Smooth muscle cell of the brain vasculature (primary cell): ENCODE data around the gene ADAT3.

Experiments used
- DNase-seq: peaks from one replicate; pipeline ENCODE4 v3.0.0-alpha.2; 2012; ENCODE audit warnings: low read depth, low spot score

Gene ADAT3

DNA sequence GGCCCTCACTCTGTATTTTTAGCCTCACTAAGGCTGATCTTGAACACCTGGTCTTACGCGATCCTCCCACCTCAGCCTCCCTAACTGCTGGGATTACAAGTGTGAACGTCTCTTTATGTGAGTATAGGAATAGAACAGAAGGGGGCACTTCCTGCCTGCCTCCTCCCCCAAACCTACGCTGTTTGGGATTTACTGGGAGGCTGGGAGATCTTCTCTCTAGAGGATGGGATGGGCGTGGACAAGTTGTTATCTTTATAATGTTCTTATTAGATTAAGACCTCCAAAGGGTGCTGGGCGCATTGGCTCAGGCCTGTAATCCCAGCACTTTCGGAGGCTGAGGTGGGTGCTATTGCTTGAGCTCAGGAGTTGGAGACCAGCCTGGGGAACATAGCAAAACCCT, 32.9 kb downstream of the ADAT3 start:
- DNase-seq: no peak

DNA sequence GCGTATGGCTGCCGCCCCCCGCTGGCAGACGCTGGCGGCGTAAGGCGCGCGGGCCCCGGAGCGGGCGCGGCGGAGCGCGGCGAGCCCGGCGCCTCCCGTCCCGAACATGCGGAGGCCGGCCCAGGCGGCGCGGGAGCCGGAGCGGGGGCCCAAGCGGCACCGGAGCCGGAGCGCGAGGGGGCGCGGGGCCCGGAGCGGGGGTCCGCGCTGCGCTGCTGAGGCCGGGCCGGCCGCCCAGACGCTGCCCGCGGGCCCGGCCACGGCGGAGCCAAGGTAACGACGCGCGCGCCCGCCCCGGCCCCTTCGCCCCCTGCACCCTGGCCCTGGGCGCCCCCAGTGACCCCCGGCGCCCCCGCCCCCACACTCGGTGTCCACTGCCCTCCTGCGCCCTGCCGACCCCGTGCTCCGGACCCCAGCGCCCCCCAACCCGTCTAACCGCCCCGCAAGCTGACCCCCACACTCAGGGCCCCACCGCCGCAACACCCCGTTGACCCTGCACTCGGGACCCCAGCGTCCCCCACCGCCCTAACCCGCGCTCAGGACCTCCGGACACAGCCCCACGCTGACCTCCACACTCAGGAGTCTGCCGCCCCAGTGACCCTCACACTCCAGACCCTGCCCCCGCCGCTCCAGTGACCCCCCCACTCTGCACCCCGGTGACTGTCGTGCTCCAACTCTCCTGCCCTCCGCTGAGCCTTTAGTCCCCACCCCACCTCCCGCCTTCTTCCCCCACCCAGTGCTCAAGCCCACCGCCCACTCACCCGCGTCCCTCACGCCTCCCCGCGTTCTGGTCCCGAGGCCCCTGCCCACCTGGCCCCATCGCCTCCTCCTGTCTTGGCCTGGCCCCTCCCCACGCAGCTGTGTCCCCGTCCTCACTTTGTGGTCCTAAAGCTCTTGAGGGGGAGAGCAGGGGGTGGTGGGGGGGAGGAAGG, 36.2 kb downstream of the ADAT3 start, which contains the start of gene CSNK1G2:
Gene CSNK1G2 (plus strand): TSS at position 27 of the 932 bp plus-strand sequence. CDS start 28,601 bp downstream, outside the sequence.
- no peak for DNase-seq

DNA sequence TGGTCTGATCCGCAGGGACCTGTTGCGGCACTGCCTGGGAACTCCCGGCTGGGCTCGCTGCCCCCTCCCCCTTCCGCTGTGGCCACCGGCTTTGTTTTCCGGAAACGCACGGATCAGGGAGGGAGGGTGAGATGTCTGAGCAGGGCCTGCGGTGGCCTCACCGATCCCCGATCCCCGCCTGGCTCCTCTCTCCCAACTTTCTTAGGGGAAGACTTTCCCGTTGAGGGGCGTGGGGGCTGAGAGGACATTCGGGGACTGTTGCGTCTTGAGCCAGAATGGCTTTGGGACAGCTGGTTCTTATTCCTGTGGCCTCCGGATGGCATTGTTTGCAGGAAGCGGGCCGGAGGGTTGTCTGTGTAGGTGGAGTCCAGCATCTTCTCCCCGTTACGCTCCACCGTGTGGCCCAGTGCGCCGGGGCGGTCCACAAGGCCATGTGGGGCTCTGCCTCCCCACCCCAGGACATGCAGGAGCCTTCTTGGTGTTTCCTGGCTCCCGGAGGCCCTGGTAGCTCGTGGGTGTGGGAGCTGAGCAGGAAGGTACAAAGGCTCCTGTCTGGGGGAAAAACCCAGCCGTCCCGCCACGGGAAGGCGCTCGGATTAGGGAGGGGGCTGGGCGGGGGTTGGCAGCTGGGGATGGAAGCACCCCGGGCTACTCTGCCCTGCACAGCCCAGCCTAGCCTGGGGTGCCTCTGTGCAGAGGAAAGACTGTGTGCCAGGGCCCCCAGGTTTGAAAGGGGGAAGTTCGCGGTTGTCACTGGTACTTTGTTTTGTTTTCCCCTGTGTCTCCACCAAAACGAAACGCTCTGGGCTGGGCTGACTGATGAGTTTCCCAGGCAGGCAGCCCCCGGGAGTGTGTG, 37.1 kb downstream of the ADAT3 start:
- no peak for DNase-seq

DNA sequence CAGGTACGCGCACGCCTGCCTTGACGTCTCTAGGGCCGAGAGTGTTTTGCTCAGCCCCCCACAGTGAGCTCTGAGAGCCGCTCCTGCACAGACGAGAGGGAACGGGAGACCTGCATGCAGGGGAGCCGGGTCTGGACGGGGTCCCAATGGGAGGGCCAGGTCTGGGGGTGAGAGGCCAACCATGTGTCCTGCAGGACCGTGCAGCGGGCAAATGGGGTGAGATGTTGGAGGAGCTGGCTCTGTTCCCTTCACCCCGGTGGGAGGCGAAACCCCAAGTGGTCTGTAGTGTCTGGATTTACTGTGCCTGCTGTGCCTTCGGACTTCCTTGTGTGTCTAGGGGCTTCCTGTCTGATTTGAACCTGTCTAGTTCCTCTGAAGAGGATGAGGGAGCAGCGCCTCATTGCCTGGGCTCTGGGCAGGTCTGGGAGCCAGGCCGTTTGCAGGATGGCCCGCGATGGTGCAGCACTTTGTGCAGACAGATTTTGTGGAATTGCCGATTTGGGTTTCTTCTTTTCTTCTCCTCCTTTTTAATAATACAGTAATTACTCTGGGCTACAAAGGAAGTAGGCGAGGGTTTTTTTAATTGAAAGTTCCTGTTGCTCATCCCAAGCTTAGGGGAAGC, 37.8 kb downstream of the ADAT3 start:
- no peak for DNase-seq

DNA sequence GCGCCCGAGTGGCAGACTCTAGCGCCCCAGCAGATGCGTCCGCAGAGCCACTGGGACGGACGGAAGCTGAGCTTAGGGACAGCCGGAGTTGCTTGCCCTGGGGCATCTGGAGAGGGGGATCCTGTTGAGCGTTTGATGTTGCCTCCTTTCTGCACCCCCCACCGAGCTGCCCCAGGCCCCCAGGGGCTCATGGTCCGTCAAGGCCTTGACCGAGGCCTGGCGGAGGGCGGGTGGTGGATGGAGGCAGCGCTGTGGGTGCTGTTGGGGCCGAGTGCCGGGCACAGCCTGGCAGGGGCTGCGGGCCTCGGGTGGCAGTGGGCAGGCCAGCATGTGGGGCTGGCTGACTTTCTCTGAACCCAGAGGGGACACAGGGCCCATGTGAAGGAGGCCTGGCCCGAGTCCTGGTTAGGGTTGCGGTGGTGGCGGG, 38.5 kb downstream of the ADAT3 start:
- DNase-seq: no peak

DNA sequence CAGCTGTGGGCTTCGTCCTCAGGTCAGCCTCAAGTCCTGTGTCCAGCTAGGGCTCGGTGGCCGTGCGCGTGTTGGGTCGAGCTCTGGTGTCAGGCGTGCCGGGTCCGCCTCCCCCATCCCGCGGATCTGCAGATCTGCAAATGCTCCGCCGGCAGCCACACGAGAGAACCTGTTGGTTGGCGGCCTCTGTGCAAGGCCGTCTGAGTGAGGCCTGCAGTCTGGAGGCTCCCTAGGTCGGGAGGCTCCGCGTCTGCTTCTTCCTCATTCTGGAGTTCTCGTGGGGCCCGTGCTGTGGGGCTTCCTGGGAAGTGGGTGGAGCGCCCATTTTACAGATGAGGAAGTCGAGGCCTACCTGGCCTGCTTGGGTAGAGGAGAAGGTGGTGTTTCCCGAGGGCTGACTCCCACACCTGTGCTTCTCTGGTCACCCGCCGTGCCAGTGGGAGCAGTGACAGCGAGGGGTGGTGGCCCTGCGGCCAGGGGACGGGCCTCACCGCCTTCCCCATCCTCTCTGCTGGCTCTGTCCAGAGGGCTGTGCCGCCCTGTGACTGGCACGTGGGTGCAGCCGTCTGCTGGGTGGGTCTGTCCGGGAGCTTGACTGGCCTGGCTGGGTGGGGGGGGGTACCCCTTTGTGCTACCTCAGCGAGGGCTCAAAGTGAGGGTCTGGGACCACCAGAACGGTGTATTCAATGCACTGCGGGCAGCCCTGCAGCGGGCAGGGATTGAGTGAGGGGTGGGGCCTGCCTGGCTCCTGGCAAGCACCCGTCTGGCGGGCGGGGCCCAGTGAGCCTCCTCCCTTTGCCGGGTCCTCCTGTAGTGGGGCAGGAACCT, 39.1 kb downstream of the ADAT3 start:
- no peak for DNase-seq

DNA sequence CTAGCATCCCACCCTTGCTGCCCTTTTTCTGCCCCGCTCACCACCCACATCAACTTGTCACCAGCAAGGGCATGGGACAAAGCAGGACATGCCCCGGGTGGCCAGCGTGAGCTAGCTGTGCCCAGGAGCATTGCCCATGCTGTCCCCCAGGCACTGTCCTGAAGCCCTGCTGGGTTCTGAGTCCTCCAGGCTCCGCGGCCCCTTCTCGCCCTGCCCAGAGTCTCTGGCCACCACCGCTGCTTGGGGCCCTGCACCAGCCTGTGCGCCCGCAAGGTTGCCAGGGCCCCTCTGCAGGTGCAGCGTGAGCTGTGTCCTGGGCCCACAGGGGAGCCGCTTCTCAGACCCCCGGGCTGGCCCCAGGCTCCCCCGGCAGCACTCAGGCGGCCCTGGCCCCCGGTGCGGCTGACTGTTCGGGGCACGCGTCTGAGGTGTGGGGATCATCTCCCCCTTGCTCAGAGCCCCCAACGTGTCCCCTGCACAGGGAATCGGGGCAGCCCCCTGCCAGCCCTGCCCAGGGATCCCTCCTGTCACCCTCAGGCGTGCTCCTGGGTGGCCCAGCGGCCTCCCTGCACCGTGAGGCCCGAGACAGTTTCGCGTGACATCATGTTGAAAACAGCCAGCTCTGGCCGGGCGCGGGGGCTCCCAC, 39.8 kb downstream of the ADAT3 start:
- DNase-seq: no peak

DNA sequence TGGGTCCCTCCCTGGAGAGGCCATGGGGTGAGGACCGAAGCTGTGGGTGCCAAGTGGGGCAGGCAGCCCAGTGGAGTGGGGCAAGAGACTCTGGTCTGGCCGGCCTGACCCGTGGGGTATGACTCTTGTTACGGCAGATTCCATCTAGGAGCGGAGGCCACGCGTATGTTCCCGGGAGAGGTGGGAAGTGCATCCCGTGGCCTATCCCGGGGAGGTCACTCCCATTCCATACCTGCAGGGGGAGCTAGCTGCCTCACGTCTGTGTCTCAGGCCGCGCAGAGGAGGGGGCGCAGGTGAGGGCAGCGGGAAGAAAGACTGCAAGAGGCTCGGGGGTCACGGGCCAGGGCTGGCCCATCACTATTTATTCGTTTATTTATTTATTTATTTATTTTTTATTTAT, 40.7 kb downstream of the ADAT3 start:
- no peak for DNase-seq

DNA sequence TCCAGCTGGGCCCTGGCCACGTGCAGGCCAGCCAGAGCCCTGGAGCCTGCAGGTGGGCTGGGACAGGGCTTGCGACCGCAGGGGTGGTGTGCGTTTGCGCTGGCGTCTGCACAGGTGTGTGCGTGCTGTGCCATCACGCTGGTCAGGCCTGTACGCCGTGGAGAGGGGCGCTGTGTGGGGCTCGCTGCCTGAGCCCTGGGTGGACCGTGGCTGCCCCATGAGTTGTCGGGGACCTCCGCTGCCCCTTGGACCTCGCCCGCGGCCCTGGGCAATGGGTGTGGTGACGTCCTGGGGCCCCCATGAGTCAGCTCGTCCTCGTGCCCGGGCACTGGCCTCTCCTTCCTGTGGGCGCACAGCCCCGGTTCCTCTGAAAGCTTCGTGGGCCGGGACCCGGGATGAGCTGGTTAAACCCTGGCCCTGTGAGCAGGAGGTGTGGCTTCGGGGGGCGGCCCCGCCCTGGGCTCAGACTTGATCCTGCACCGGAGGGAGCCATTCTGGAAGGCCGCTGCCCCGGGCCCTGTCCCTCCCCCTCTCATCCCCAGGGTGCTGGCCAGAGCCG, 42.5 kb downstream of the ADAT3 start:
- DNase-seq: no peak

DNA sequence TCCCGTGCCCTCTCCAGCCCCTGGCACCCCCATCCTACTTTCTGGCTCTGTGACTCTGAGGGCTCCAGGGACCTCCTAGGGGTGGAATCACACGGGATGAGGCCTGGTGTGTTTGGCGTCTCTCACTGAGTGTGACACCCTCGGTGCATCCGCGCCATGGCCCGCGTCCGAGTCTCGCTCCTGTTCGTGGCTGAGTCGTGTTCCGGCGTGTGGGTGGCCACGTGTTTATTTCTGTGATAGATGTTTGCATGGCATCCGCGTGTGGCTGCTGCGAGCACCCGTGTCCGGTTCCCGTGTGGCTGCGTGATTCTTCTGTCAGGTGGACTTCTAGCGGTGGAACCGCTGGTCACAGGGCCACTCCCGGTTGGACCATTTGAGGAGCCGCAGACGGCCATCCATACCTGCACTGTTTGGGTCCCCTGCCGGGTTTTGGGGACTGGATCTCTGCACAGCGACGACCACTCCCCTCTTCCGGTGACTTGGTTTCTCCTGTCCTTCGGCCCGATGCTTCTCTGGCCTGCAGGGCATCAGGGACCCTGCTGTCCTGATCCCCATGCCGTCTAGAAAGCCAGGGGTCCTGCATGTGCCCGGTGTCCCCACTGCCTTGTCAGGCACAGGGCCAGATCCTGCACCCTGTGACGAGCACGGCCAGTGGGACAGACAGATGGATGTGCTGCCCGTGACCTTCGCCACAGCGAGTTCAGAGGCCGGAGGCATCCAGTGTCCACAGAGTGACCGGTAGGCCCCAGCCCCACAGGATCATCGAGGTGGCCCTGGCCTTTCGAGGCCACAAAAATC, 44.3 kb downstream of the ADAT3 start:
- no peak for DNase-seq

DNA sequence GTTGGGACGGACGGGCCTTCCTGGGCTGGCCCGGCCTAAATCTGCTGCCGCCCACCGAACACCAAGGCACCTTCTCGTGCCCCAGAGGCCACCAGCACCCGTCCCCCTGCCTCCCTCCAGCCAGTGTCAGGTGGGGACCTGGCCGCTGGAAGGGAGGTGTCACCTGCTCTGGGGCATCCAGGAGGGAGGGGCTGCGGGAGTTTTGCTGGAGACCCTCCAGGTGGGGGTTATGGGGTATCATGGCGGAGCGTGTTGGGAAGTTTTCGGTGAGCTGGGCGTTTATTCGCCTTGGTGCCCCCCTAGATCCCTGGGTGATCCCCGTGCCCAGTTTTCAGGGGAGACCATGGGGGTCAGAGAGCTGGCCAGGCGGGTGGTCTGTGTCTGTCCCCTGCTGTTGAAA, 45.4 kb downstream of the ADAT3 start:
- DNase-seq: no peak

DNA sequence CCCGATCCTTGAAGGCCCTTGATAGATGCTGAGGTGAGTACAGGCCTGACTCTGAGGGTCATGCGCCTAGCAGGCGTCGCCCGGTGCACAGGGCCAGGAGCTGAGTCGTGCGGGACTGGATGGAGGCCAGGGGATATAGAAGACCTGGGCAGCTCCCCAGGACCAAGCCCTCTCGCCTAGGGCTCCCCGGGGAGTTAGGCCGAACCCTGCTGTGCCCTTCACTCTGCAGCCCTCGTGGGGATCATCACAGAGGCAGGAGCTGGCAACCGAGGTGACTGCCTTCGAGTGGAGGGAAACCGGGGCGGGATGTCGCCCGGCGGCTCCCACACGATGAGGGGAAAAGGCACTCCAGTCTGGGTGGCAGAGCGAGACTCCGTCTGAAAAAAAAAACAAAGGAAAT, 47.4 kb downstream of the ADAT3 start:
- no peak for DNase-seq

DNA sequence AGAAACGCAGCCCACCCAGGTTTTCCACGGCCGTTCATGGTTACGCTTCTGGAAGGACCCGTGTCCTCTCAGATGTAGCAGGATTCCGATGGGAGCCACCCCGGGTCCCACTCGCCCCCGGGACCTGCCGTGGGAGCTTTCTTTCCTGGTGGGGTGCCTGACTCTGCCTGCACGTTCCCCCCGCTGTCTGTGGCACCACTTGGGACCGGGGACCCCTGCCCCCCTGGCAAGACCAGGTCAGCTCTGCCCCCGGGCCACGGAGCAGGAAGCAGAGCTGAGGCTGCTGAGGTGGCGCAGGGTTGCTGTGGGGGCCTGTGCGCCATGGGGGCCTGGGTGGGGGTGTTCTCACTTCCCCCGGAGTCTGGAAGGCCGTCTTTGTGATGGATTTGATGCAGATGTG, 47.8 kb downstream of the ADAT3 start:
- DNase-seq: no peak

DNA sequence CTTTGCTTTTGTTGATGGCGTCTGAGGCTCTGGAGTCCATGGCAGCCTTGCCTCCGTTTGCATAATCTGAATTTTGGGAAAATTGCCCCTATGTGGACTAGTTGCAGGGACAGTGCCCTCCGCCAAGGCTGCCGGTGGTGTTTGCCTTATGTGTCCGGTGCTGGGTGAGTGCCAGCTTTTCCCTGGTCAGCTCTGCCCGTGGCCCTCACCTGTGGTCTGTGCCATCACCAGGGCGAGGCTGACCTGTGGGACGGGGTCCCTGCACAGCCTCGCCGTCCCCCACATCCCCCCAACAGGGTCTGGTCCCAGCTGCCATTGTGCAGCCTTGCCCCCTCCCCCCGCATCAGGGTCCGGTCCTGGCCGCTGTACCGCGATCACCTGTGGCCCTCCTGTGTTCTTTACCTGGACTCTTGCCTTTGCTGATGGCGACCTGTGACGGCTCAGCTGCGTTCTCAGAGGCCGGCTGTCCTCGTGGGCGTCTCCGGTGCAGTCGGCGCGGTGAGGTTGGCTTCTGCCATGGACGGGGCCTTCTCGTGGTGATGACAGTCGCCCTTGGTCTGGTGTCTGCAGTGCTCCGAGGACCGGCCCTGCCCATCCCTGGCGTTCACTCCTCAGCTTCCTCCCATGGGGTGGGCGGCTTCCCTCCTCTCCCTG, 48.4 kb downstream of the ADAT3 start:
- DNase-seq: no peak

DNA sequence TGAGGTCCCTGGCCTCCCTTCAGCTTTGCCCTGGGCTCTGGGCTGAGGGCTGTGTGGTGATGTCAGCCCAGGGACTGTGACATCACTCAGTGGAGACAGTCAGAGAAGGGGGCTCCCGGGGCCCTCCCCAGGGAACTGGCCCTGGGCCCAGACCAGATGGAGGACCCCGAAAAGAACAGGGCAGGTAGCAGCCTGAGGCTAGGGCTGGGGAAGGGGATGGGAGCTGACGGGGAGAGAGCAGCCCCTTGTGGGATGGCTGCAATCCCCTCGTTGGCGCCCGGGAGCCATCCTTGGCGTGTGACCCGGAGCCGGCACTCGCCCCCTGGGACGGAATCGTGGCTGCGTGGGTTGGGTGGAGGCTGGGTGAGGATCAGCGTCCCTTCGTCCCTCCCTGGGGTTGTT, 49.3 kb downstream of the ADAT3 start:
- no peak for DNase-seq

DNA sequence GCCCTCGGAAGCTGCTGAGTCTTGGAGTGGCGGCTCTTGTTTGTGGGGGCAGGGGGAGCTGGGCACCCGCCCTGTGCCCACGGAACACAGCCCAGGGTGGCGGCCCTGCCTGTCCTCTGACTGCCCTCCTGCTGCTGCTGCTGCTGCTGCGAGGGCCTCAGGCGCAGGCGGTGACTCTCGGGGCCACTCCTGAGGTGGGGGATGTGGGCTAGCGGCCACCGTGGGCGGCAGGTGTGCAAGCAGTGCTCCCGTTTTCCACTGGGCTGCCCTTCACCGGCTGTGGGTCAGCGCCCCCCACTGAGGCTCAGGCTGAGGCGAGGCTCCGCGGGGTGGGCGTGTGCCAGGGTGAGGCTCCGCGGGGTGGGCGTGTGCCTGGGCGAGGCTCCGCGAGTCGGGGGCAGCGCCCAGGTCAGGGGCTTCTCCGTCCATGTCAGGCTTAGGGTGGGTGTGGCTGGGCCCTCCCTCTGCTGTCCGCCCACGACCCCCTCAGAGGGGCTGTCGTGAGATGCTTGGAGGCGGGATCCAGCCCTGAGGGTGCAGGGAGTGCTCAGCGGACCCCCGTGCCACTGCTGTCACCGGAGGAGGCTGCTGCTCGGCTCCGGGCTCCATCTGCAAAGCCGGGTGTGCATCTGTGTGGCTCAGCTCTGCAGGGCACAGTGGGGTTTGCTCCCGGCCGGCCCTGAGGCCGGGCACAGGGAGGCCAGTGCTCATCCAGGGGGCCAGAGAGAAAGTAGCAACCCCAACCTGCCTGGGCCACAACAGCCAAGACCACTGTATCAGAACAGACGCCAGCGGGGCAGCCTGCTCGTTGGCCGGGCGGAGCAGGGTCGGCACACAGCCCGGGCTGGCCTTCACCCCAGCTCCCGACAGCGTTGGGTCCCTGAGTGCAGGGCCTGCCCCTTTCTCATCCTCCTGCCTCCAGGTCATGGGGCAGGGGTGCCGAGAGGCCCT, 50.2 kb downstream of the ADAT3 start:
- DNase-seq: no peak

DNA sequence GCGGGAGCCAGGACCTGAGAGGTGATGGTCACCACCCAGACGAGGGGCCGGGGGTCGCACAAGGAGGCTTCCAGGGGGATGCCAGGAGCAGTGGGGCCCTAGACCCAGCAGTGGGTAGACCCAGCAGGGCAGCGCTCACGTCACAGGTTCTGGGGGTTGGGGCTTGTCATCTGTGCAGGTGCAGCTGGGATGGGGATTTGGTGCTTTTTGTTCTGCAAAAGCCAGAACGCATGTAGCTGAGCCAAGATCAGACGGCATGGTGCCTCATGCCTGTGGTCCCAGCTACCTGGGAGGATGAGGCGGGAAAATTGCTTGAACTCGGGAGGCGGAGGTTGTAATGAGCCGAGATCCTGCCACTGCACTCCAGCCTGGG, 50.9 kb downstream of the ADAT3 start:
- no peak for DNase-seq
